Neural crest cell (in vitro differentiated cells): ENCODE measurements around the gene TEX53. TPM values are rescaled to one million over a fixed set of nuclear protein-coding genes. Genes with fewer than 3 reads are reported as not detected.

Experiments used
- DNase-seq: peaks from one replicate; pipeline ENCODE4 v3.0.0; 2021; ENCODE audit warnings: low read depth, mixed read lengths, low spot score
- H3K27ac Mint-ChIP-seq: one replicate; pipeline ENCODE4 v1.8.0; 2021; ENCODE audit warnings: mild to moderate bottlenecking, mixed read lengths; ENCODE audit not compliant: unreplicated experiment
- H3K27me3 Mint-ChIP-seq: 2 replicates; pipeline ENCODE4 v1.8.0; 2021; ENCODE audit warnings: low read depth, mild to moderate bottlenecking, mixed read lengths
- H3K36me3 Mint-ChIP-seq: 2 replicates; pipeline ENCODE4 v1.8.0; 2021; ENCODE audit warnings: low read depth, mild to moderate bottlenecking, mixed read lengths
- H3K4me1 Mint-ChIP-seq: 2 replicates; pipeline ENCODE4 v1.8.0; 2021; ENCODE audit warnings: mixed read lengths
- H3K4me3 Mint-ChIP-seq: one replicate; pipeline ENCODE4 v1.8.0; 2021; ENCODE audit warnings: mild to moderate bottlenecking, mixed read lengths
- H3K9me3 Mint-ChIP-seq: 2 replicates; pipeline ENCODE4 v1.8.0; 2021; ENCODE audit warnings: mixed read lengths
- CTCF ChIP-seq: fragments of 200-600 bp; sonication (generic); conservative IDR thresholded peaks from 2 replicates; pipeline ENCODE4 v1.5.0; 2021; ENCODE audit warnings: antibody characterized with exemption, mild to moderate bottlenecking
- total RNA-seq: library from RNA; stranded (reverse); gene quantifications from 2 replicates; pipeline ENCODE4 v1.2.1, GENCODE V29; 2021

Gene TEX53
- total RNA-seq, 1 donor from 2014 or later, result not detected

- Mint-ChIP-seq H3K4me3 (no peak overlapping the region), H3K27me3 (no peaks in the 10 kb centered on the region), H3K4me1 (peaks cover 4% of the 10 kb centered on the region), H3K9me3 (peaks cover 5% of the 10 kb centered on the region), H3K27ac (no peak overlapping the region), H3K36me3 (no peaks in the 10 kb centered on the region)
- no peak for DNase-seq
- TF ChIP-seq CTCF, result no peak
Observed at GRCh38 chr9:114691046-114691955, 33.7 kb upstream of the TEX53 start.

- H3K27ac Mint-ChIP-seq, result no peak overlapping the region
- H3K4me3 Mint-ChIP-seq, result no peak overlapping the region
- H3K9me3 Mint-ChIP-seq, result peaks cover 9% of the 10 kb centered on the region
- DNase-seq, result no peak
- no peak for TF ChIP-seq CTCF
- H3K4me1 Mint-ChIP-seq, result peaks cover 4% of the 10 kb centered on the region
- no peaks in the 10 kb centered on the region for H3K36me3 Mint-ChIP-seq
- no peaks in the 10 kb centered on the region for H3K27me3 Mint-ChIP-seq
Observed at GRCh38 chr9:114690308-114690707, 32.7 kb upstream of the TEX53 start.

GRCh38 chr9:114689813-114690212 is 32.2 kb upstream of the TEX53 start:
- H3K9me3 Mint-ChIP-seq, result peaks cover 9% of the 10 kb centered on the region
- no peak overlapping the region for H3K4me3 Mint-ChIP-seq
- H3K27ac Mint-ChIP-seq, result no peak overlapping the region
- H3K4me1 Mint-ChIP-seq, result peaks cover 4% of the 10 kb centered on the region
- no peaks in the 10 kb centered on the region for H3K27me3 Mint-ChIP-seq
- DNase-seq, result no peak
- no peaks in the 10 kb centered on the region for H3K36me3 Mint-ChIP-seq
- TF ChIP-seq CTCF, result no peak

GRCh38 chr9:114688909-114689610 is 31.5 kb upstream of the TEX53 start:
- Mint-ChIP-seq H3K4me3 (no peak overlapping the region), H3K4me1 (peaks cover 4% of the 10 kb centered on the region), H3K27me3 (no peaks in the 10 kb centered on the region), H3K36me3 (no peaks in the 10 kb centered on the region), H3K27ac (no peak overlapping the region), H3K9me3 (peaks cover 6% of the 10 kb centered on the region)
- DNase-seq, result no peak
- no peak for TF ChIP-seq CTCF

- TF ChIP-seq CTCF, result no peak
- Mint-ChIP-seq H3K27me3 (no peaks in the 10 kb centered on the region), H3K27ac (no peak overlapping the region), H3K9me3 (peaks cover 6% of the 10 kb centered on the region), H3K4me1 (peaks cover 2% of the 10 kb centered on the region), H3K36me3 (no peaks in the 10 kb centered on the region), H3K4me3 (no peak overlapping the region)
- no peak for DNase-seq
Observed at GRCh38 chr9:114688379-114688778, 30.8 kb upstream of the TEX53 start.
